Lower leg skin (tissue), 3 donors: Measurements from ENCODE around the gene SYVN1.

Source experiments
- CTCF ChIP-seq, 3 donors: fragments of 450-650 bp; IDR thresholded peaks; one replicate each; pipeline ENCODE4 v1.5.1; 2016; ENCODE audit warnings: antibody characterized with exemption in 3 of 3, mild to moderate bottlenecking in 3 of 3, moderate library complexity in 2 of 3
- POLR2A ChIP-seq, 2 donors: fragments of 450-650 bp; IDR thresholded peaks; one replicate each; pipeline ENCODE4 v1.6.1; 2016 to 2017; ENCODE audit warnings: antibody characterized with exemption in 2 of 2, mild to moderate bottlenecking in 1 of 2, moderate library complexity in 1 of 2

- TF ChIP-seq POLR2A (IDR thresholded peaks at IDR 0.05) (no peak), CTCF (IDR thresholded peaks at IDR 0.05) (no peak)
Observed at GRCh38 chr11:65078151-65078550, 56.2 kb downstream of the SYVN1 start.
